KG1 (cell line): ENCODE data around the gene ETV7.
"Not testable (repeated sequence)": the region's sequence is repeated elsewhere in the genome, so short reads cannot be mapped to it uniquely, and the experiment has no call there.

Source experiments
- DNase-seq: peaks from one replicate; lab custom pipeline; 2025; lab: John Stamatoyannopoulos, UW

The ETV7 gene

DNA sequence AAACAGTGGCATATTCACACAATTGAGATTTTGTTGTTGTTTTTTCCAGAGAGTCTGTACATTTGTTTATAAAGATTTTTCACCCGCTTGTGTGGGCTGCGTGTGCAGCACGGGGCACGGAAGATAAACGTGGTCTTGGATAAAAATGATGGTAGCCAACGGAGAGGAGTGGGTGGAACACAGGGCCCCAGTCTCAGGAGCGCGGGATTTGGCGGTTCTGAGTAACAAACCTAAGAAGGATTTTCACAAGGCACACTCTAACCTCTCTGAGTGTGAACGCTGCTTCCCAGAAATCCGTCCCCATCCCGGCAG is 47.2 kb downstream of the ETV7 start:
- no peak for DNase-seq

- no peak for DNase-seq
Observed at GRCh38 chr6:36339146-36339545, 48.3 kb downstream of the ETV7 start.

- DNase-seq = not testable (repeated sequence)
Observed at GRCh38 chr6:36338223-36338622, 49.2 kb downstream of the ETV7 start.

GRCh38 chr6:36337814-36338213 is 49.7 kb downstream of the ETV7 start:
- no peak for DNase-seq

DNA sequence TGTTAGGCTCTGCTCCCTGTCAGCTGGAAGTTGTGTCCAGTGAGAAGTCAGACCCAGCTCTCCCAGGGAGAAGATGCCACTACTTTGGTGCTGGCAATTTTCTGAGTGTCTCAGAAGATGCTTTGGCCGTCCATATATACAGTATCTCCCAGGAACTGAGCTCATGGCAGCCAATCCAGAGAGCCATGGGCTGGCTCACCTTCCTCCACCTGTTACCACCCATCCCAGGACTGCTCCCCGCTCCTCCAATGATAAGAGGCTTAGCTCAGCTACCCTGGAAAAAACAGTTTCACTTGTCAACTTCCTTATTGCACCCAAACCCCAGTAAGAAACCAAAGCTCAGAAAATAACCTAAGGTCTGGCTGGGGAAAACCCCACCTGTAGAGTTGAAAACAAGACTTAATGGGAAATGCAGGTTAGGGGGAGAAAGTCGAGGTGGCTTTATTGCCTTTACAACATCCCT is 50.7 kb downstream of the ETV7 start, which contains the start of gene BNIP5:
Gene BNIP5 (minus strand): TSS at position 110 of the 463 bp plus-strand sequence. CDS start 6,198 bp downstream, outside the sequence.
- no peak for DNase-seq

DNA sequence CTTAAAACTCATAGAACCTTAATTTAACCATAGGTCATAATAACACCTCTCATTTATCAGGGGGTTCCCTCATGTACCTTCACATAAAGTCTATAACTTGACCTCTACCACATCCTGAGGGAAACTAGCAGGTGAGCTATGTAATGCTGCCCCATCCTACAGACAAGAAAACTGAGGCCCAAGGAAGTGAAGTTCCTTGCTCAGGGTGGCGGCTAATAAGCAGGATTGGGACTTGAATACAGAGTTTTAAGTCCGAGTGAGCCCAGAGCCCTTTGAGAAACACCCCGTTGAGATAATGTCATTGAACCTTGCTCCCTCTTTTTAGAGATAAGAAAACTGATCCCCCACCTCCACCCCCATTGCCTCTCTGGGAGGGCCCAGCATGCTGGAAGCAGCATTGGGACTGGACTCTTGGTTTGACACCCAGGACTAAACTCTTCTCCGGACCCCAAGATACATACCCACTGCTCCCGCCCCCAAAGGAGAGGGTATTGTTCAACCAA is 51.2 kb downstream of the ETV7 start:
- no peak for DNase-seq

- no peak for DNase-seq
Observed at GRCh38 chr6:36335465-36336207, 51.8 kb downstream of the ETV7 start.

DNA sequence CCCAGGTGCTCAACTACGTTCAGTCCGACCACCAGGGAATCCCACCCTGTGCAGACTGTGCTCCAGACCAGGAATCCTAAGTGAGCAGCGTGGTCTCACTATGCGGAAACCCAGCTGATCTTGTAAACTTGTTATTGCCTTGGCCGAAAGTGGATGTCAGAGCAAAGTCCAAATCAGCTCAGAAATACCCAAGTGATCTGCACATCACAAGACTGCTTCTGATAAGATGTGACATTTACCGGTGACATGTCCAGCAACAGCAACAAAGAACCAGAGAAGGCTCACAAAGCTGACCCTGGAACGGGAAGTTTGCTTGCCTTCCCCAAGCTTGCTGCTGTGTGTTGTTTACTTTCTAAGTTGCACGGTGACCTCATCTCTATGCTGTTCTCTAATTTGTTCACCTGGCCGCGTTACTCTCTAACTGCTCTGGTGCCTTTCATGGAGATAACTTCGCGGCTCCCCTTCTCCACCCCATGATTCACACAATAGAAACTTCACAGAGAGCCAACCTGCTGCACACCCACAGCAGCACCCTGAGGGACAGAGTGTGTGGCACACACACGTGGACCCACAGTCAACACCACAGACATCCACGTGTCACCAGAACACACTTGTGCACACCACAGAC is 52.5 kb downstream of the ETV7 start:
- DNase-seq = no peak

DNA sequence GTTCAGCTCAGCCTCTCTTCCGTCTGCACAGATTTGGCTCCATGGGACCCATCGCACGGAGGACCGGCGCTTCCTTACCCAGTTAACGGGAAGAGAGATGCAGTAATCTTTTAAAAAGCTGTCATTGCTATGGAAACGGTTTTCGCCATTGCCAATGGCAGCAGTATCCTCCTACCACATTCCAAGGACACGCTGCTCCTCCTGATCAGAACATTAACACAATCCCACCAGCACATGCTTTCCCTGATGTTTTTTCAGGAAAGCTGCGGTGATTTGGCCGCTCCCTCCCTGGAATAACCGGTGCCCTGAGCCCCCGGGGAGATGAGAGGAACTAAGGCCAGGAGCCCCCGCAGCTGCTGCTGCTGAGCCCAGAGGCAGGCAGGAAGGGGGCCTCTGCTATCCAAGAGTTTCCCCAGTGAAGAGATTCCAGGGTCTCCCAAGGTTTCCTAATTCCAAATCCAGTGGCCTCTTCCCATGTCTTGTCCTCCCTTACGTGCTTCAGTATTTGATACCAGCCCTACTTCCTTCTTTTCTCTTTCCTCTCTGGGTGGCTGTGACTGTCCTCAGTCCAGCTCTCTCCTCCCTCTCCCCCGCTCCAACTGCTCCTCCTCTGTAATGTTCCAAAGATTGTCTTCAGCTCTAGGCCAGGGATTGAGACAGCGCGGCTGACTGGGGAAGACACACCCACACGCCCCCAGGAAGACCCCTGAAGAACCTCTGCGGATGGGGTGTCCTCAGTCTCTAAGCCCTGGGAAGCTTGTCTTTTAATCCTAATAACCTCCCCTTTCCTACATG is 53.3 kb downstream of the ETV7 start:
- no peak for DNase-seq

DNA sequence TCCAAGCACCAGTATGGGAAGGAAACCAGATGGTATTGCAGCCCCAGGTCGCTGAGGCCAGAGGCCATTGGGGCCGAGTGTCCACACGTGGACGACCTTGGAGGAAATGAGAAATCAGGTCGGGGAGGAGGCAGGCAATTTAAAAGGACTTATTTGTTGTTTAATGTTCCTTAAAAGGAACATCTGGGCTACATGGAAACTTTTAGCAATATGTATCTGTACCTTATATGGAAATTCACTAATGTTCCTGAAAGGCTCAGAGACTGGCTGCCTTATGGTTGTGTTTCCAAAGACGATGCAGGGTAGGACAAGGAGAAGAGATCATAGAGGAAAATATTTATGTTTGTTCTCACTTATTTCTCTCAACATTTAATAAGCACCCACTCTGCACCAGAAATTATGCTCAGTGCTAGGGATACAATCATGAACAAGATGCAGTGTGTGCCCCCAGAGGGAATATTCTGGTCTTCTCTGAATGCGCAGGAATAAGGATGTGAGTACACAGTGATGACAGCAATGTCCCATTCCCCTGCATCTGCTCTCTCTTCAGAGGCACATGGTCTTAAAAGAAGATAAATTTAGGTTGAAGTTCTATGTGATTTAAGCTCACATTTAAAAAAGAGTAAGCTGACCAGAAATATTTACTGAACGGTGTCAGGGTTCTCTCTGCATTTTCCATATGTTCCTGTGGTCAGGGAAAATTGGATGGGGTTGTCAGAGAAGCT is 54.1 kb downstream of the ETV7 start:
- DNase-seq = no peak

DNA sequence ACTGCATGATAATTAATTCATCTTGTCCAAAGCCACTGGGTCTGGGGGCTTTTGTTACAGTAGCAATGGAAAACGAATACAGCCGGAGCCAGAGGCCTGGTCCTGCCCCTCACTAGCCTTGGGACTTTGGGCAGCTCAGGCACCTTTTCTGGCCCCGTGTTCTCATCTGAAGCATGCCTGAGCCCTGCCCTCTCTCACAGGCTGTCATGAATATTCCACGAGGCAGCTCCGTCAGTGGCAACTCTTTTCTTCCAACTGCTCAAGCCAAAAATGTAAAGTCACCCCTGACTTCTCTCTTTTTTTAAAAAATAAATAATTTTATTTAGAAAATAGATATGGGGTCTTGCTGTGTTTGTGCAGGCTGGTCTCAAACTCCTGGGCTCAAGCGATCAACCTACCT is 56.1 kb downstream of the ETV7 start:
- DNase-seq = no peak

- DNase-seq = no peak
Observed at GRCh38 chr6:36330366-36330765, 57.1 kb downstream of the ETV7 start.

DNA sequence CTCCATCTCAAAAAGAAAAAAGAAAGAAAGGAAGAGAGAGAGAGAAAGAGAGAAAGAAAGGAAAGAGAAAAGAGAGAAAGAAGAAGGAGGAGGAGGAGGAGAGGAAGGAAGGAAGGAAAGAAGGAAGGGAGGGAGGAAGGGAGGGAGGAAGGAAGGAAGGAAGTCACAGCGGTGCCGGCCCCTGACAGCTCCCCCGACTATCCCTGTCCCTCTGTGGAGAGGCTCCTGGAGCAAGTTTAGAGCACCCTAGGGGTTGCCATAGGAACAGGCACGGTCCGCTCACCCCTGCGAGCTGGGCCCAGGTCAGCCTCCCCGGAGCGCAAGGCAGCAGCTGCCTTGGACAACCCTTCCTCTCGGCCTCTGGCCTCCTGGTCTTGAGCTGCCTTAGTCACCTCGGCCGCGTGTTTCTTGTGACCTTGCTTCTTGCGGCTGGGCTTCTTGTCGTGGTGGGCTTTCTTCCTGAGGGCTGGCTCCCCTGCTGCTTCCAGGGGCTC is 57.6 kb downstream of the ETV7 start:
- no peak for DNase-seq

GRCh38 chr6:36328600-36328999 is 58.9 kb downstream of the ETV7 start:
- DNase-seq = no peak

- DNase-seq = no peak
Observed at GRCh38 chr6:36327919-36328236, 59.6 kb downstream of the ETV7 start.

GRCh38 chr6:36327226-36327918 is 60.1 kb downstream of the ETV7 start:
- DNase-seq = no peak

DNA sequence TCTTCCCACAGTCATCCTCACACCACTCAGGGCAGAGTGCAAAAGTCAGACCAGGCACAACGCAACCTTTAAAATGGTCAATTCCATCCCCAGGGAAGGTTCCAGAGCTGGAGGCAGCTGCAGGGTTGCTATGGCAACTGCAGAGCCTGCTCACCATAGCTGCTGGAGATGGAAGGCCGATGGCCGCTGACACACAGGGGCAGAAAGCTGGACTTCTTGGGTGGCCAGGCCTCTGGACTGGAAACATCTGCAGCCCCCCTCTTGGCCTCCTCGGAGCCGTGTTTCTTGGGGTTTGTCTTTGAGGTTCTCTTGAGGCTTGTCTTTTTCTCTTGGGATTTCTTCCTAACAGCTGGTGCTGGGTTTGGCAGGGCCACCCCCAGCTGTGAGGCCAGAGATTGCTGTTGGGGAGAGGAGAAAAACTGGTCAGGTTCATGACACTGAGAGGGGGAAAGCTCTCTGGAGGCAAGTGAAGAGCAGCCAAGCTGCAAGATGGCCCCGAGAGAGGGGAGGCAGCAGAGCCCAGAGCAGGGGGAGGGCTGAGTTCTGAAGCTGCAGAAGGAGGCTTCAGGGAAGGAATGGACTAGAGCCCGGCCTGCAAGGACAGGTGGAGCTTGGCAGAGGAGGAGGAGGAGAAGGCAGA is 61.0 kb downstream of the ETV7 start:
- DNase-seq = no peak

- DNase-seq = no peak
Observed at GRCh38 chr6:36324715-36325114, 62.8 kb downstream of the ETV7 start.

GRCh38 chr6:36324191-36324590 is 63.3 kb downstream of the ETV7 start:
- DNase-seq = no peak

DNA sequence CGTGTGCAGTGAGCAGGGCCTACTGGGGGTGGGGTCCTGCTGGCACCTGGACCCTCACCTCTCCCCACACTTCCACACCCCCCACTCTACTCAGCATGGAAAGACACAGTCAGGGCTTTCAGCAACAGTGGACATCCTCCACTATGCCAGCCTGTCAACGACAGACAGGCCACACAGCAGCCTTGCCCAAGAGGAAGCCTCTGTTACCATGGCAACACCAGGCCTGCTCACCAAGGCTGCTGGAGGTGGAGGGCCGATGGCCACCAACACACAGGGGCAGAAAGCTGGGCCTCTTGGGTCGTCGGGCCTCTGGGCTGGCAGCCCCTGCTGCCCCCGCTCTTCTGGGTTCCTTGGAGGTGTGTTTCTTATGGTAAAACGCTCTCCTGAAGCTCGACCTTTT is 64.4 kb downstream of the ETV7 start:
- DNase-seq = no peak

- no peak for DNase-seq
Observed at GRCh38 chr6:36322591-36322990, 64.9 kb downstream of the ETV7 start.
